SK-N-SH treated with all-trans-retinoic acid at 6 μM for 48 hours (cell line): ENCODE measurements around the gene CDC14B.

Experiments
- CSRNP3 ChIP-seq: fragments of 250-450 bp; sonication (Bioruptor Pico); IDR thresholded peaks from 2 replicates; pipeline ENCODE4 v1.5.1; 2021; ENCODE audit warnings: mild to moderate bottlenecking, moderate library complexity
- ESRRG ChIP-seq: fragments of 250-450 bp; sonication (Bioruptor Pico); IDR thresholded peaks from 2 replicates; pipeline ENCODE4 v1.6.1; 2021; ENCODE audit warnings: mild to moderate bottlenecking
- SNAI2 ChIP-seq: fragments of 250-450 bp; sonication (Bioruptor Pico); IDR thresholded peaks from 2 replicates; pipeline ENCODE4 v1.5.0; 2020; ENCODE audit warnings: mild to moderate bottlenecking, moderate library complexity
- TSHZ2 ChIP-seq: fragments of 250-450 bp; sonication (Bioruptor Pico); IDR thresholded peaks from 2 replicates; pipeline ENCODE4 v1.5.0; 2020; ENCODE audit warnings: mild to moderate bottlenecking, moderate library complexity
- ZFP30 ChIP-seq: fragments of 450-650 bp; formaldehyde crosslinking; IDR thresholded peaks from 2 replicates; pipeline ENCODE4 v1.5.0; 2022; ENCODE audit warnings: mild to moderate bottlenecking, moderate library complexity

GRCh38 chr9:96556701-96557461 lies 62.8 kb downstream of the CDC14B start:
- no peak for TF ChIP-seq SNAI2 (CRISPR knock-in tag)
- no peak for TF ChIP-seq CSRNP3 (CRISPR knock-in tag)
- TF ChIP-seq ZFP30 (CRISPR knock-in tag): no peak
- no peak for TF ChIP-seq TSHZ2 (CRISPR knock-in tag)
- no peak for TF ChIP-seq ESRRG (CRISPR knock-in tag)
